ENCODE results near the gene APBB1.

The APBB1 gene

DNA sequence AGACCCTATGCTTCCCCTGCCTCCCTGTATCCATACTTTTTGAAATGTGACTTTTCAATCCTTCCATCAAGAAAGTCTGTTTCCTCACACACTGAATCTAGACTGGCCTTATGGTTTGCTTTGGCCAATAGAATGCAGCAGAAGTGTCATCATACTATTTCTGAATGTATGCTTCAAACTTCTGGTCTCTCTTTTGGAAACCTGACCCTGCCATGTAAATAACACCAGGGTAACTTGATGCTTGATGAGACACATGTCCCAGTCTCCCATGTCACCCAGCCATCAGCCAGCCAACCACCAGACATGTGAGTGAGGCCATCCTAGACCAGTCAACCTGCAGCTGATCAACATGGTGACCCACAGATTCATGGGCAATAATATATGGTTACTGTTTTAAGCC is 68.9 kb downstream of the APBB1 start:
- no peak for DNase-seq

DNA sequence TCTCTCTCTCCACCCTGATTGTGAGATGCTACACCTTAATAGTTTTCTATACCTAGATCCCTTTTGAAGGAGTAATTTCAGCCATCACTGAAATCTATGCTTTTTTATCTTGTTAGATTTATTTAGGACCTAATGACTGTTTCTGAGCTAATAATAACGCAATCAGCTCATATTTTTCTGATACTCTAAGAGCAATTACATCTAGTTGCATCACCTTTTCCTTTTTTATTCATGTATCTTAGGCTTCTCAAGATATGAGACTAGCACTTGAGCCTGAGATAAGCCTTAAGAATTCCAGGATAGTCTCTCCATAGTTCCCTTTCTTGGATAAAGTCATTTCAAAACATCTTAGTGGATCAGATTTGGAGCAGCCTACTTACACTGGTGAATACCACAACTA is 73.5 kb downstream of the APBB1 start:
- DNase-seq: no peak
